Measurements from ENCODE around the gene RPF1.
"Not testable (repeated sequence)": the region's sequence is repeated elsewhere in the genome, so short reads cannot be mapped to it uniquely, and the experiment has no call there.

Gene RPF1

GRCh38 chr1:84478876-84479868, at the start of gene RPF1:
Gene RPF1 (plus strand): TSS chr1:84479266. CDS start chr1:84479282, 16 bp downstream.
- peak; percentile 55 to 71 for DNase-seq (ENCODE audit: extremely low read depth in 1 of 2, low read depth in 1 of 2)

DNA sequence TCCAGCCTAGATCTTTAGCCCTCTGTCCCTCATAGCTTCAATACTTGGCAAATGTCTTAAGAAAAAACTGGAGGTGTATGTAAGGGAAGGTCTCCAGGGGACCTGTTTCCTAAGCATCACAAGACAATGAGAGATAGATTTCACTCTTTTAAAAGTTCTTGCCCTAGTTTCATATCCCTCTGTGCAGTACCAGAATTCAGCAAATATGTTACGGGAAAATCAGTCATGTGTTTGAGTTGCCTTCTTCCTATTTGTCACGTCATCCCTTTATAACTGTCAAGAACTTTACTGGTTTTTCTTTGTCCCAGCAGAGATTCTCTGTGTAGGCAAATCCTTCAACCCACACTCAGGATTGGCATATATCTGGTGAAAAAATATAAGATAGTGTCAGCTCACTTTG, 48.5 kb upstream of the RPF1 start:
- DNase-seq (ENCODE audit: extremely low read depth in 1 of 2, low read depth in 1 of 2) = no peak

GRCh38 chr1:84433258-84434080, 45.6 kb upstream of the RPF1 start:
- peak in 1 of 2 donors; percentile 31 for DNase-seq (ENCODE audit: extremely low read depth in 1 of 2, low read depth in 1 of 2)

- no peak for DNase-seq (ENCODE audit: extremely low read depth in 1 of 2, low read depth in 1 of 2)
Measured at GRCh38 chr1:84434081-84434769, 44.8 kb upstream of the RPF1 start.

DNA sequence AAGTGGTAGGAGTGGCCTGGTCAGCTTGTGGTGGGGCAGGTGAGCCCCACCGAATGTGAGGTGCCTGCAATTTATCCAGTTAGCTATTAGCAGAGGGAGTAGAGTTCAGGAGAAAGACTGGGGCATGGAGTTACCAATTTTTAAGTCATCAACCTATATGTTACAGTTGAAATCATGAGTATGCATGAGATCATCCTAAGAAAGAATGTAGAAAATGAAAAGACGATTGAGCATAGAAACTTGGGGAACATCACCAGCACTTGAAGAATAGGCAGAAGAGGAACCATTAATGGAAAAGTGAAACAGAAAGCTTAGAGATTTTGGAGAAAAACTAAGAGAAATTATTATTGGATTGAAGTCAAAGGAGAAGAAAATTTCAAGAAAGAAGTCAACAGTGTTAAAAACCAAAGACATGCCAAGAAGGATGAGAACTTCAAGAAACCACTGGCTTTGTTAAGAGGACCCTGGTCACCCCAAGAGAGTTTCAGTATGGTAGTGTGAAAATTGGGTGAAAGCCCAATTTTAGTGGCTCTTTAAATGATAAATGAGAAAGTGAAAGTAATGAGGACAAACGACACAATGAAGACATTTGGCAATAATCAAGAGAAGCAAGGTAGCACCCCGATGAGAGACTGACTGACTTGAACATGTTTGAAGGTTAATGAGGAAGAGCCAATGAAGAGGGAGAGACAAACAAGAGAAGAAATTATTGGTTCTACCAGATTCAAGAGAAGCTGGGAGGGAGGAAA, 44.1 kb upstream of the RPF1 start:
- no peak for DNase-seq (ENCODE audit: extremely low read depth in 1 of 2, low read depth in 1 of 2)

- DNase-seq (ENCODE audit: extremely low read depth in 1 of 2, low read depth in 1 of 2) = no peak
Measured at GRCh38 chr1:84436876-84437655, 42.0 kb upstream of the RPF1 start.

GRCh38 chr1:84442256-84442655, 36.8 kb upstream of the RPF1 start:
- no peak for DNase-seq (ENCODE audit: extremely low read depth in 1 of 2, low read depth in 1 of 2)

GRCh38 chr1:84442747-84443646, 36.1 kb upstream of the RPF1 start:
- peak in 1 of 2 donors; percentile 23 for DNase-seq (ENCODE audit: extremely low read depth in 1 of 2, low read depth in 1 of 2)

DNA sequence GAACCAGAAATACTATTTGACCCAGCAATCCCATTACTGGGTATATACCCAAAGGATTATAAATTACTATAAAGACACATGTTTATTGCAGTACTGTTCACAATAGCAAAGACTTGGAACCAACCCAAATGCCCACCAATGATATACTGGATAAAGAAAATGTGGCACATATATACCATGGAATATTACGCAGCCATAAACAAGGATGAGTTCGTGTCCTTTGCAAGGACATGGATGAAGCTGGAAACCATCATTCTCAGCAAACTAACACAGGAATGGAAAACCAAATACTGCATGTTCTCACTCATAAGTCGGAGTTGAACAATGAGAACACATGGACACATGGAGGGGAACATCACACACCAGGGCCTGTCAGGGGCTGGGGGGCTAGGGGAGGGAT, 30.4 kb upstream of the RPF1 start:
- DNase-seq (ENCODE audit: extremely low read depth in 1 of 2, low read depth in 1 of 2) = not testable (repeated sequence)

DNA sequence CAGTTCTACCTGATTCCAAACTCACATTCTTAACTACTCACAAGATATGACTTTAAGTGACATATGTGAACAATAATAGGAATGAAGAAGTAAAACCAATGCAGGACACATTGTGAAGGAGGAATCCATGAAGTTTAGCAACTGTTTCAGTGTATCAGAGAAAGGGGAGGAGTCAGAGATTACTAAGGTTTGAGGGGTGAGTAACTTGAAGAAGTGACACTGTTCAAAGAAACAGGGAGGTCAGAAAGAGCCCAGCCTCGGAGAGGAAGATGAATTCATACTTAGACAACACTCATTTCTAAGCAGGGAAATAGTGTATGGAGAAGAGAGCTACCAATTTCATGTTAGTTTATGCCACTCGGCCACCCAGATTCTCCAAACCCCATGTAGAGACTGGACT, 28.2 kb upstream of the RPF1 start:
- DNase-seq (ENCODE audit: extremely low read depth in 1 of 2, low read depth in 1 of 2) = no peak

DNA sequence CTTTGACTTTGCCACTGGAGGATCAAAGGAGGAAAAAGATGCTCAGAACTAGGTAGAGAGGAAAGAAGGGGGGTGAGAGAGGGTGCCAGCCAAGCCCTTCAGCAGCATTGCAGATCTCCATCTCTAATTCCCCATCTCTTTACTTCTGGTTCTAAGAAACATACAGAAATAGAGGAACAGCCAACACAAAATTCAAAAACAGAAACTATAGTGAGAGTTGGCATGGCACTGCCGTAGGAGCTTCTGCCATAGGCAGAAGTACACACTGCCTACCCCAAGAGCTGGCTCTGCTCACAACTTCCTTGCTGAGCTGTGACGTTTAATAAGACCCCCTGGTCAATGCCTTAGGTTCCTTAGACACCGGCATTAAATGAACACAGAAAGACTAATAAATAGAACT, 26.6 kb upstream of the RPF1 start:
- DNase-seq (ENCODE audit: extremely low read depth in 1 of 2, low read depth in 1 of 2) = no peak

DNA sequence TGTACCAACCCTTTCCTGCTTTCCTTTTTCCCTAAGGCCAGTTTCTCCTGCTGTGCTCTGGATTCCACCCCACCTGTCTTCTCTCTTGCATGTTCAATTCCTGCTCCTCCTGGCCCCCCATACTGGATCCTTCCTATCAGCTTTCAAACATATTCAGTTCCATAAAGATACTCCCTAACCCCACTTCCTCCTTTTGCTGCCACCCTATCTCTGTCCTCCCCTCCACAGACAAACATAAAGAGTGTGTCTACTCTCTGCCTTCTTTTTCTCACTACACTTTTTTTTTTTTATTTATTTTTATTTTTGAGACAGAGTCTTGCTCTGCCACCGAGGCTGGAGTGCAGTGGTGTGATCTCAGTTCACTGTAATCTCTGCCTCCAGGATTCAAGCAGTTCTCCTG, 16.9 kb upstream of the RPF1 start:
- DNase-seq (ENCODE audit: extremely low read depth in 1 of 2, low read depth in 1 of 2) = no peak

- DNase-seq (ENCODE audit: extremely low read depth in 1 of 2, low read depth in 1 of 2) = no peak
Measured at GRCh38 chr1:84467298-84467697, 11.8 kb upstream of the RPF1 start.

GRCh38 chr1:84476225-84476624, 2.8 kb upstream of the RPF1 start:
- no peak for DNase-seq (ENCODE audit: extremely low read depth in 1 of 2, low read depth in 1 of 2)

GRCh38 chr1:84479998-84480397, 932 bp downstream of the RPF1 start:
- DNase-seq (ENCODE audit: extremely low read depth in 1 of 2, low read depth in 1 of 2) = no peak

GRCh38 chr1:84480650-84481049, 1.6 kb downstream of the RPF1 start:
- no peak for DNase-seq (ENCODE audit: extremely low read depth in 1 of 2, low read depth in 1 of 2)

DNA sequence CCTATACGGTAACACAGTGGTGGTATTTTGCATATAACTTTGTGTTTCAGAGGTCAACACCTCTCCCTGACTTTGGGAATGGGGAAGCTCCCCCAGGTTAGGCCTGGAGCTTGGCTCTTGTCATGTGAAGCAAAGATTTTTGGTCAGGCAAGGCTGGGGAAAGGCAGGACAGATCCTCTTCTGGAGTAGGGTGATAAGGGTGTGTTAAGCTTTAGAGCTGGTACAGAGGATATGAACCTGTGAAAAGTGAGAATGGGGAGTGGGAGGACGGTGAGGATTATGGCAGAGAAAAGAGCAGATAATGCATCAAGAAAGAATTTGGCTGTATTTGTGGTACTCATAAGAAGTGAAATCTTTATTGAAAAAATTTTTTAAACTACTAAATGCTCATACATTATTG, 2.3 kb downstream of the RPF1 start:
- no peak for DNase-seq (ENCODE audit: extremely low read depth in 1 of 2, low read depth in 1 of 2)

DNA sequence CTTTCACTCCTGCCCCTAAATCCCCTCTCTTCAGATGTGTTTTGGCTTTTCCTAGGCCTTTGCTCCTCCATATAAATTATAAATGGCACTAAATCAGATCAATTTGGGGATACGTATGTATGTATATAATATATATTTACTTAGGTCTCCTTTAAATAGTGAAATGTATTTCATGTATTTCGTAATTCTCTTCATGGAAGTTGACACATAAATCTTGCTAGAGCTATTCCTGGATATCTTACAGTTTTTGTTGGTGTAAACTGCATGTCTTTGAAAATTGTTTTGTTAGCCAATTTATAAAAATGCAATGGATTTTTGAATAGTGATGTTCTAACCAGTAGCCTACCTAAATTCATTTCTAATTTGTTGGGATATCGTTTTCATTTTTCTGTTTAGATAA, 9.0 kb downstream of the RPF1 start:
- no peak for DNase-seq (ENCODE audit: extremely low read depth in 1 of 2, low read depth in 1 of 2)

- no peak for DNase-seq (ENCODE audit: extremely low read depth in 1 of 2, low read depth in 1 of 2)
Measured at GRCh38 chr1:84489766-84490165, 10.7 kb downstream of the RPF1 start.

Measured in stimulated activated CD8-positive, alpha-beta memory T cell treated with anti-CD3 and anti-CD28 coated beads, Interleukin-7, amount 100 ng/mL, for 48 hours (primary cell).